GM21381 (cell line): Measurements from ENCODE around the gene MED13.

Source experiments
- ATAC-seq: cut with Tn5 transposase; IDR thresholded peaks from one replicate; pipeline ENCODE4 v1.9.1; 2021; ENCODE audit warnings: mild to moderate bottlenecking, moderate library complexity; ENCODE audit not compliant: unreplicated experiment

Gene MED13

GRCh38 chr17:62062302-62062701 lies 2.8 kb downstream of the MED13 start:
- ATAC-seq: no peak

GRCh38 chr17:62059414-62059813 lies 5.7 kb downstream of the MED13 start:
- ATAC-seq: no peak

- ATAC-seq: no peak
Measured at GRCh38 chr17:62058611-62059010, 6.5 kb downstream of the MED13 start.

GRCh38 chr17:62057696-62058095 lies 7.4 kb downstream of the MED13 start:
- no peak for ATAC-seq

GRCh38 chr17:62052765-62053338 lies 12.2 kb downstream of the MED13 start:
- no peak for ATAC-seq

GRCh38 chr17:62051053-62051452 lies 14.0 kb downstream of the MED13 start:
- ATAC-seq: no peak

- no peak for ATAC-seq
Measured at GRCh38 chr17:62049299-62049698, 15.8 kb downstream of the MED13 start.

- no peak for ATAC-seq
Measured at GRCh38 chr17:62048262-62048661, 16.8 kb downstream of the MED13 start.

- ATAC-seq: no peak
Measured at GRCh38 chr17:62045517-62045916, 19.6 kb downstream of the MED13 start.

GRCh38 chr17:62045109-62045508 lies 20.0 kb downstream of the MED13 start:
- ATAC-seq: no peak

GRCh38 chr17:62043602-62044001 lies 21.5 kb downstream of the MED13 start:
- ATAC-seq: no peak

GRCh38 chr17:62043140-62043539 lies 21.9 kb downstream of the MED13 start:
- no peak for ATAC-seq

GRCh38 chr17:62038248-62038647 lies 26.8 kb downstream of the MED13 start:
- ATAC-seq: no peak

- no peak for ATAC-seq
Measured at GRCh38 chr17:62033317-62033716, 31.8 kb downstream of the MED13 start.

- no peak for ATAC-seq
Measured at GRCh38 chr17:62032480-62032879, 32.6 kb downstream of the MED13 start.

GRCh38 chr17:62030264-62030663 lies 34.8 kb downstream of the MED13 start:
- no peak for ATAC-seq

- no peak for ATAC-seq
Measured at GRCh38 chr17:62024866-62025265, 40.2 kb downstream of the MED13 start.

GRCh38 chr17:62017912-62018311 lies 47.2 kb downstream of the MED13 start:
- no peak for ATAC-seq

GRCh38 chr17:62017496-62017895 lies 47.6 kb downstream of the MED13 start:
- no peak for ATAC-seq

GRCh38 chr17:62014526-62014925 lies 50.6 kb downstream of the MED13 start:
- no peak for ATAC-seq

- no peak for ATAC-seq
Measured at GRCh38 chr17:62009220-62009619, 55.9 kb downstream of the MED13 start.

GRCh38 chr17:62008294-62008693 lies 56.8 kb downstream of the MED13 start:
- ATAC-seq: no peak

GRCh38 chr17:62004388-62004787 lies 60.7 kb downstream of the MED13 start:
- no peak for ATAC-seq
